K562 (cell line): ENCODE data around the gene GRP. TPM values are rescaled to one million over a fixed set of nuclear protein-coding genes. Genes with fewer than 3 reads are reported as not detected.

Source experiments
- ATAC-seq: fragments of 200-7000 bp; cut with Tn5 transposase; 3 replicates; pipeline ENCODE4 v1.9.1; 2020; ENCODE audit warnings: moderate library complexity
- BruUV-seq: library from RNA; stranded (reverse); fragments of 400-500 nt; replicated peaks from 2 replicates; lab custom pipeline; 2021; lab: Mats Ljungman, UMichigan
- CTCF ChIA-PET: fragments of 300-600 bp; formaldehyde crosslinking; extraction: SDS; loops from one replicate; lab custom pipeline; 2021; ENCODE audit warnings: low intra/inter-chr PET ratio; lab: Yijun Ruan, JAX
- POLR2A ChIA-PET: fragments of 300-600, 350-650 bp; sonication (Branson Sonifier 250); formaldehyde crosslinking; extraction: SDS; loops from one replicate; lab custom pipeline; 2021; ENCODE audit warnings: antibody characterized with exemption, inconsistent platforms; lab: Yijun Ruan, JAX
- DNase-seq, 4 experiments: peaks; one replicate each; pipeline versions ENCODE4 v3.0.0 to v3.0.0-alpha.2; 2011 to 2018; ENCODE audit warnings: low spot score in 3 of 4, mixed read lengths in 3 of 4; ENCODE audit errors: extremely low read depth in 1 of 4
- FAIRE-seq: peaks from 2 replicates; lab custom pipeline; 2011; peaks lifted over from hg19 to GRCh38; lab: Jason Lieb, UNC
- H2AFZ ChIP-seq: 2 replicates; pipeline ENCODE4 v1.6.0; 2011; ENCODE audit warnings: low read depth, low read length, control low read depth, inconsistent platforms
- H3K27ac ChIP-seq: fragments of 200-600 bp; 3 replicates; pipeline ENCODE4 v1.8.0; 2011; ENCODE audit warnings: low read depth, mild to moderate bottlenecking, control low read depth, inconsistent platforms, low read length, moderate library complexity, mixed read lengths; ENCODE audit errors: extremely low read depth
- H3K27me3 ChIP-seq, 2 experiments: fragments of 300-600 bp in 1 of 2; 2 replicates in 1 of 2; 3 replicates in 1 of 2; pipeline versions ENCODE4 v1.6.0 to v1.8.0; 2011; ENCODE audit warnings: inconsistent platforms in 2 of 2, low read length in 2 of 2, mild to moderate bottlenecking in 1 of 2, mixed read lengths in 1 of 2, moderate library complexity in 1 of 2; ENCODE audit not compliant: control insufficient read depth in 2 of 2, insufficient read depth in 2 of 2
- H3K36me3 ChIP-seq: fragments of 300-600 bp; 3 replicates; pipeline ENCODE4 v1.8.0; 2011; ENCODE audit warnings: mild to moderate bottlenecking, low read length, inconsistent platforms; ENCODE audit not compliant: control insufficient read depth, insufficient read depth
- H3K4me1 ChIP-seq, 2 experiments: fragments of 200-600 bp in 1 of 2; replicated peaks in 1 of 2; 2 replicates in 1 of 2; 3 replicates in 1 of 2; pipeline versions ENCODE4 v1.5.1 to v1.8.0; 2011; ENCODE audit warnings: inconsistent platforms in 2 of 2, low read length in 2 of 2, mild to moderate bottlenecking in 1 of 2, mixed read lengths in 1 of 2, moderate library complexity in 1 of 2; ENCODE audit not compliant: control insufficient read depth in 2 of 2, insufficient read depth in 2 of 2
- H3K4me2 ChIP-seq: 2 replicates; pipeline ENCODE4 v1.6.1; 2011; ENCODE audit warnings: low read length, control low read depth, inconsistent platforms, mixed read lengths; ENCODE audit not compliant: insufficient read depth
- H3K4me3 ChIP-seq: fragments of 200-600 bp; sonication (generic), shearing (Covaris generic); 2 replicates; pipeline ENCODE4 v1.5.1; 2016; ENCODE audit warnings: control low read depth, inconsistent platforms
- H3K79me2 ChIP-seq: fragments of 200-600 bp; 3 replicates; pipeline ENCODE4 v1.8.0; 2011; ENCODE audit warnings: low read length, inconsistent platforms; ENCODE audit not compliant: control insufficient read depth, insufficient read depth
- H3K9ac ChIP-seq, 2 experiments: 2 replicates each; pipeline versions ENCODE4 v1.6.0 to v1.6.1; 2011; ENCODE audit warnings: low read depth in 2 of 2, low read length in 2 of 2, control low read depth in 1 of 2, inconsistent platforms in 1 of 2, mild to moderate bottlenecking in 1 of 2, mixed read lengths in 1 of 2; ENCODE audit not compliant: insufficient read depth in 1 of 2
- H3K9me1 ChIP-seq: one replicate; pipeline ENCODE4 v1.6.0; 2011; ENCODE audit warnings: inconsistent platforms, mild to moderate bottlenecking, low read length, moderate library complexity; ENCODE audit not compliant: control insufficient read depth, insufficient read depth
- H3K9me3 ChIP-seq: replicated peaks from 2 replicates; pipeline ENCODE4 v1.5.1; 2011; ENCODE audit warnings: low read depth, low read length, inconsistent platforms; ENCODE audit not compliant: control insufficient read depth, insufficient read depth
- H4K20me1 ChIP-seq: replicated peaks from 2 replicates; pipeline ENCODE4 v1.6.1; 2011; ENCODE audit warnings: low read length, inconsistent platforms, mixed read lengths; ENCODE audit not compliant: control insufficient read depth, insufficient read depth
- FIP1L1 ChIP-seq: fragments of 200-400 bp; formaldehyde crosslinking; IDR thresholded peaks from 2 replicates; pipeline ENCODE4 v1.6.1; 2018; ENCODE audit warnings: mild to moderate bottlenecking, low read depth, low read length; ENCODE audit not compliant: poor library complexity, severe bottlenecking
- MEF2D ChIP-seq: conservative IDR thresholded peaks from 2 replicates; pipeline ENCODE4 v1.6.1; 2016; ENCODE audit warnings: low read depth, missing genetic modification characterization, missing compliant biosample characterization
- POLR3A ChIP-seq: IDR thresholded peaks from 2 replicates; pipeline ENCODE4 v1.6.1; 2011; ENCODE audit warnings: borderline replicate concordance, mild to moderate bottlenecking, moderate library complexity; ENCODE audit not compliant: insufficient read length, insufficient read depth; ENCODE audit errors: extremely low read depth
- WGBS: fragments of 100-300 bp; shearing (Covaris generic); methylation state at CpG from one replicate; pipeline ENCODE4 v1.1.6; 2016; ENCODE audit warnings: low coverage, mixed read lengths; ENCODE audit not compliant: insufficient coverage; ENCODE audit errors: missing lambda C conversion rate; 5-methylcytosine and 5-hydroxymethylcytosine counted together
- in situ Hi-C: fragments of 300-500 bp; cut with MboI; formaldehyde crosslinking; loops from 4 replicates; pipeline ENCODE4 v1.15.0; 2018; ENCODE audit warnings: inconsistent platforms, mixed read lengths
- intact Hi-C: fragments of 100-400 bp; cut with micrococcal nuclease; formaldehyde crosslinking; loops from 2 replicates; pipeline ENCODE4 v1.14.2; 2022
- polyA plus RNA-seq, 8 experiments: library from polyadenylated mRNA; depleted of rRNA in 4 of 8; stranded (reverse) in 5 of 8; unstranded in 3 of 8; fragments of >200 nt; fragmentation: Nextera tagmentation in 2 of 8; fragmentation: Illumina TruSeq in 1 of 8; extraction: Ambion mirVana in 2 of 8; extraction: Trizol in 1 of 8; gene quantifications; 2 replicates each; pipeline versions ENCODE4 v1.2.1 to v1.2.3, GENCODE V29; 2011 to 2014; ENCODE audit warnings: inconsistent platforms in 1 of 8, missing spikeins in 1 of 8
- total RNA-seq, 7 experiments: library from RNA; depleted of rRNA in 6 of 7; stranded (reverse); fragments of >200 nt in 6 of 7; fragmentation: Illumina TruSeq in 2 of 7; extraction: Trizol in 2 of 7; gene quantifications; 2 replicates each; pipeline versions ENCODE4 v1.2.1 to v1.2.3, GENCODE V29; 2011 to 2021; ENCODE audit warnings: low replicate concordance in 1 of 7
- TF ChIP-seq, protein P1 (sequence below): sonication (generic); formaldehyde crosslinking; IDR thresholded peaks from 2 replicates; pipeline ENCODE4 v1.8.0; 2022; ENCODE audit warnings: missing genetic modification reagents, mild to moderate bottlenecking, borderline replicate concordance

The GRP gene
- total and polyA plus RNA-seq, 9 of the 15 experiments (the other 6 are each of a cell fraction or from before 2014, with no cell fraction given), result 0.07 TPM; not detected in 8

GRCh38 chr18:59271606-59272220 lies 51.8 kb downstream of the GRP start:
- no peaks in the 10 kb centered on the region for H3K36me3 ChIP-seq
- H3K79me2 ChIP-seq, result no peaks in the 10 kb centered on the region
- no peak for ATAC-seq
- no peak overlapping the region for H3K4me3 ChIP-seq
- TF ChIP-seq MEF2D (tag) (no peak), FIP1L1 (no peak), POLR3A (no peak)
- TF ChIP-seq, protein P1, sequence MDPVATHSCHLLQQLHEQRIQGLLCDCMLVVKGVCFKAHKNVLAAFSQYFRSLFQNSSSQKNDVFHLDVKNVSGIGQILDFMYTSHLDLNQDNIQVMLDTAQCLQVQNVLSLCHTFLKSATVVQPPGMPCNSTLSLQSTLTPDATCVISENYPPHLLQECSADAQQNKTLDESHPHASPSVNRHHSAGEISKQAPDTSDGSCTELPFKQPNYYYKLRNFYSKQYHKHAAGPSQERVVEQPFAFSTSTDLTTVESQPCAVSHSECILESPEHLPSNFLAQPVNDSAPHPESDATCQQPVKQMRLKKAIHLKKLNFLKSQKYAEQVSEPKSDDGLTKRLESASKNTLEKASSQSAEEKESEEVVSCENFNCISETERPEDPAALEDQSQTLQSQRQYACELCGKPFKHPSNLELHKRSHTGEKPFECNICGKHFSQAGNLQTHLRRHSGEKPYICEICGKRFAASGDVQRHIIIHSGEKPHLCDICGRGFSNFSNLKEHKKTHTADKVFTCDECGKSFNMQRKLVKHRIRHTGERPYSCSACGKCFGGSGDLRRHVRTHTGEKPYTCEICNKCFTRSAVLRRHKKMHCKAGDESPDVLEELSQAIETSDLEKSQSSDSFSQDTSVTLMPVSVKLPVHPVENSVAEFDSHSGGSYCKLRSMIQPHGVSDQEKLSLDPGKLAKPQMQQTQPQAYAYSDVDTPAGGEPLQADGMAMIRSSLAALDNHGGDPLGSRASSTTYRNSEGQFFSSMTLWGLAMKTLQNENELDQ, result no peak
- in situ Hi-C loops (no loop called here), intact Hi-C loops (no loop called here)
- ChIA-PET CTCF (no interaction called here), POLR2A (no interaction called here)
- no peaks in the 10 kb centered on the region for H3K9me1 ChIP-seq
- FAIRE-seq, result no peak
- H3K27ac ChIP-seq, result no peak overlapping the region
- no peak overlapping the region for H2AFZ ChIP-seq
- H3K4me2 ChIP-seq, result no peak overlapping the region
- H3K4me1 ChIP-seq, result peaks cover 0 to 25% of the 10 kb centered on the region in 2 experiments; a peak in 2 of 5 replicates
- 4% methylated on average over 11 of the region's 14 CpGs for WGBS
- peaks cover 5 to 65% of the 10 kb centered on the region in 2 experiments; a peak in 3 of 5 replicates for H3K27me3 ChIP-seq
- H3K9ac ChIP-seq, result no peak overlapping the region
- DNase-seq, result no peak
- no peaks in the 10 kb centered on the region for H4K20me1 ChIP-seq
- BruUV-seq, result no TSS peak
- H3K9me3 ChIP-seq, result no peaks in the 10 kb centered on the region
